ENCODE measurements around the gene SNRNP70. TPM values are rescaled to one million over a fixed set of nuclear protein-coding genes. Genes with fewer than 3 reads are reported as not detected.

SNRNP70 gene
- total and polyA plus RNA-seq, 10 of the 15 experiments (the other 5 are each of a cell fraction or from before 2014, with no cell fraction given), result 2.7 to 453 (median 159) TPM

DNA sequence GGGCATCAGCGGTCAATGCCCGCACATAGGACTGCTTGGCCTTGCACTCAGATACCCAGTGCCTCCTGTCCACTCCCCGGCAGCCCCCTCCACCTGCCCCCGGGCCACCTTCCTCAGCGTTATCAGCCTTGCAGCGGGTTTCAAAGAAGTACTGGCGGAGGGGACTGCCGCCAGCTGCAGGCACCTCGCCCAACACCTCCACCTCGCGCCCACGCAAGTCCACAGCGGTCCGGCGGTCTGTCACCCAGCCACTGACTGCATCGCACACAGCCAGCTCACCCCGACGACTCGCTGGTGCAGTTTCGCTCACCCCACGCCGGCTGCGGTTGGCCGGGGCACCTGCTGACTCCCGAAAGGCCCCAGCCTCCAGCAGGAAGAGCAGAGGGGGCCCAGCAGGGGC lies 23.8 kb upstream of the SNRNP70 start:
- no TSS peak for BruUV-seq (replicated peaks)
- in situ Hi-C loops (cut with MboI), result no loop called here
- Histone ChIP-seq H3K4me2 (ENCODE audit: control insufficient read depth, insufficient read depth) (no peak overlapping the region), H3K4me1 (ENCODE audit: control insufficient read depth, insufficient read depth, low read length) (no peaks in the 10 kb centered on the region), H3K36me3 (ENCODE audit: control insufficient read depth in 2 of 2, insufficient read depth in 2 of 2, low read length in 1 of 2) (no peaks in the 10 kb centered on the region), H3K79me2 (ENCODE audit: control insufficient read depth, insufficient read depth, low read length) (no peaks in the 10 kb centered on the region), H4K20me1 (ENCODE audit: control insufficient read depth, insufficient read depth) (no peaks in the 10 kb centered on the region), H3K4me3 (no peak overlapping the region), H3K9ac (ENCODE audit: control insufficient read depth, insufficient read depth, low read length) (no peak overlapping the region), H3K27ac (ENCODE audit: control insufficient read depth, insufficient read depth) (no peak overlapping the region), H2AFZ (ENCODE audit: control insufficient read depth, low read depth, low read length) (no peak overlapping the region), H3K27me3 (replicated peaks in 1 of 2; ENCODE audit: control insufficient read depth in 2 of 2, insufficient read depth in 2 of 2, low read length in 1 of 2) (peaks cover 5 to 12% of the 10 kb centered on the region in 2 experiments; a peak in 3 of 4 replicates), H3K9me3 (replicated peaks; ENCODE audit: control insufficient read depth, insufficient read depth, low read length) (no peaks in the 10 kb centered on the region)
- ChIA-PET SMC1A (ENCODE audit: uncharacterized antibody, unreplicated experiment) (no interaction called here), POLR2A (interaction anchor here (1.6 kb wide), 1 partner anchor 8 kb away, joined by 4 read pairs; no protein-coding TSS in a partner anchor), RAD21 (ENCODE audit: unreplicated experiment) (no interaction called here), CTCF (interaction anchor here (0.6 to 2.0 kb wide), 3 partner anchors 36 to 219 kb away, joined by 3 to 7 read pairs (median 3); no protein-coding TSS in a partner anchor)
- FAIRE-seq, result no peak
- DNase-seq (ENCODE audit: low read depth, low spot score), result no peak
- intact Hi-C loops (cut with micrococcal nuclease; ENCODE audit: unreplicated experiment), result no loop called here
- 39% methylated on average over 19 of the region's 25 CpGs for WGBS (ENCODE audit: insufficient coverage, insufficient replicate concordance, low lambda C conversion rate, missing lambda C conversion rate)
- ATAC-seq, result peak; percentile 45
- TF ChIP-seq TCF3 (IDR thresholded peaks at IDR 0.05; ENCODE audit: borderline replicate concordance, insufficient read depth, low read depth, low read length) (no peak), EZH2 (IDR thresholded peaks at IDR 0.05; ENCODE audit: borderline replicate concordance, control insufficient read depth, low read depth, low read length) (no peak), SREBF1 (IDR thresholded peaks at IDR 0.05; ENCODE audit: low read length) (no peak), BMI1 (IDR thresholded peaks at IDR 0.05; ENCODE audit: borderline replicate concordance) (no peak), ZNF622 (IDR thresholded peaks at IDR 0.05) (no peak), RAD21 (IDR thresholded peaks at IDR 0.05; ENCODE audit: insufficient read depth, low read depth, low read length) (no peak), GATAD2B (conservative IDR thresholded peaks at IDR 0.05; ENCODE audit: low read depth) (0 out of 2 replicates have a peak, but pooled peaks have one; percentile 45), TCF12 (IDR thresholded peaks at IDR 0.05; ENCODE audit: low read depth, low read length) (no peak), ZNF384 (IDR thresholded peaks at IDR 0.05; ENCODE audit: borderline replicate concordance, low read depth, low read length) (no peak), RAD51 (IDR thresholded peaks at IDR 0.05) (no peak), CBX3 (IDR thresholded peaks at IDR 0.05; ENCODE audit: borderline replicate concordance, low read depth) (no peak), BHLHE40 (IDR thresholded peaks at IDR 0.05; ENCODE audit: borderline replicate concordance in 1 of 2, low read depth in 2 of 2, low read length in 1 of 2) (peak in 1 of 2 experiments; percentile 67; a peak in 2 of 4 replicates)
- TF ChIP-seq, protein P1, sequence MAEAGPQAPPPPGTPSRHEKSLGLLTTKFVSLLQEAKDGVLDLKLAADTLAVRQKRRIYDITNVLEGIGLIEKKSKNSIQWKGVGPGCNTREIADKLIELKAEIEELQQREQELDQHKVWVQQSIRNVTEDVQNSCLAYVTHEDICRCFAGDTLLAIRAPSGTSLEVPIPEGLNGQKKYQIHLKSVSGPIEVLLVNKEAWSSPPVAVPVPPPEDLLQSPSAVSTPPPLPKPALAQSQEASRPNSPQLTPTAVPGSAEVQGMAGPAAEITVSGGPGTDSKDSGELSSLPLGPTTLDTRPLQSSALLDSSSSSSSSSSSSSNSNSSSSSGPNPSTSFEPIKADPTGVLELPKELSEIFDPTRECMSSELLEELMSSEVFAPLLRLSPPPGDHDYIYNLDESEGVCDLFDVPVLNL (IDR thresholded peaks at IDR 0.05; ENCODE audit: low read depth, low read length), result no peak
- TF ChIP-seq, protein P2, sequence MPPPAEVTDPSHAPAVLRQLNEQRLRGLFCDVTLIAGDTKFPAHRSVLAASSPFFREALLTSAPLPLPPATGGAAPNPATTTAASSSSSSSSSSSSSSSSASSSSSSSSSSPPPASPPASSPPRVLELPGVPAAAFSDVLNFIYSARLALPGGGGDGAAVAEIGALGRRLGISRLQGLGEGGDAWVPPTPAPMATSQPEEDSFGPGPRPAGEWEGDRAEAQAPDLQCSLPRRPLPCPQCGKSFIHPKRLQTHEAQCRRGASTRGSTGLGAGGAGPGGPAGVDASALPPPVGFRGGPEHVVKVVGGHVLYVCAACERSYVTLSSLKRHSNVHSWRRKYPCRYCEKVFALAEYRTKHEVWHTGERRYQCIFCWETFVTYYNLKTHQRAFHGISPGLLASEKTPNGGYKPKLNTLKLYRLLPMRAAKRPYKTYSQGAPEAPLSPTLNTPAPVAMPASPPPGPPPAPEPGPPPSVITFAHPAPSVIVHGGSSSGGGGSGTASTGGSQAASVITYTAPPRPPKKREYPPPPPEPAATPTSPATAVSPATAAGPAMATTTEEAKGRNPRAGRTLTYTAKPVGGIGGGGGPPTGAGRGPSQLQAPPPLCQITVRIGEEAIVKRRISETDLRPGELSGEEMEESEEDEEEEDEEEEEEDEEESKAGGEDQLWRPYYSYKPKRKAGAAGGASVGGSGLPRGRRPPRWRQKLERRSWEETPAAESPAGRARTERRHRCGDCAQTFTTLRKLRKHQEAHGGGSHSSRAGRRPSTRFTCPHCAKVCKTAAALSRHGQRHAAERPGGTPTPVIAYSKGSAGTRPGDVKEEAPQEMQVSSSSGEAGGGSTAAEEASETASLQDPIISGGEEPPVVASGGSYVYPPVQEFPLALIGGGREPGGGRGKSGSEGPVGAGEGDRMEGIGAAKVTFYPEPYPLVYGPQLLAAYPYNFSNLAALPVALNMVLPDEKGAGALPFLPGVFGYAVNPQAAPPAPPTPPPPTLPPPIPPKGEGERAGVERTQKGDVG (CRISPR knock-in tag; IDR thresholded peaks at IDR 0.05), result no peak
- TF ChIP-seq, protein P3, sequence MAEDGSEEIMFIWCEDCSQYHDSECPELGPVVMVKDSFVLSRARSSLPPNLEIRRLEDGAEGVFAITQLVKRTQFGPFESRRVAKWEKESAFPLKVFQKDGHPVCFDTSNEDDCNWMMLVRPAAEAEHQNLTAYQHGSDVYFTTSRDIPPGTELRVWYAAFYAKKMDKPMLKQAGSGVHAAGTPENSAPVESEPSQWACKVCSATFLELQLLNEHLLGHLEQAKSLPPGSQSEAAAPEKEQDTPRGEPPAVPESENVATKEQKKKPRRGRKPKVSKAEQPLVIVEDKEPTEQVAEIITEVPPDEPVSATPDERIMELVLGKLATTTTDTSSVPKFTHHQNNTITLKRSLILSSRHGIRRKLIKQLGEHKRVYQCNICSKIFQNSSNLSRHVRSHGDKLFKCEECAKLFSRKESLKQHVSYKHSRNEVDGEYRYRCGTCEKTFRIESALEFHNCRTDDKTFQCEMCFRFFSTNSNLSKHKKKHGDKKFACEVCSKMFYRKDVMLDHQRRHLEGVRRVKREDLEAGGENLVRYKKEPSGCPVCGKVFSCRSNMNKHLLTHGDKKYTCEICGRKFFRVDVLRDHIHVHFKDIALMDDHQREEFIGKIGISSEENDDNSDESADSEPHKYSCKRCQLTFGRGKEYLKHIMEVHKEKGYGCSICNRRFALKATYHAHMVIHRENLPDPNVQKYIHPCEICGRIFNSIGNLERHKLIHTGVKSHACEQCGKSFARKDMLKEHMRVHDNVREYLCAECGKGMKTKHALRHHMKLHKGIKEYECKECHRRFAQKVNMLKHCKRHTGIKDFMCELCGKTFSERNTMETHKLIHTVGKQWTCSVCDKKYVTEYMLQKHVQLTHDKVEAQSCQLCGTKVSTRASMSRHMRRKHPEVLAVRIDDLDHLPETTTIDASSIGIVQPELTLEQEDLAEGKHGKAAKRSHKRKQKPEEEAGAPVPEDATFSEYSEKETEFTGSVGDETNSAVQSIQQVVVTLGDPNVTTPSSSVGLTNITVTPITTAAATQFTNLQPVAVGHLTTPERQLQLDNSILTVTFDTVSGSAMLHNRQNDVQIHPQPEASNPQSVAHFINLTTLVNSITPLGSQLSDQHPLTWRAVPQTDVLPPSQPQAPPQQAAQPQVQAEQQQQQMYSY (CRISPR knock-in tag; IDR thresholded peaks at IDR 0.05), result no peak

Measured in GM12878 (cell line).